ENCODE results near the gene SIRT2. TPM values are rescaled to one million over a fixed set of nuclear protein-coding genes. Genes with fewer than 3 reads are reported as not detected.
"Not testable (repeated sequence)": the region's sequence is repeated elsewhere in the genome, so short reads cannot be mapped to it uniquely, and the experiment has no call there.

SIRT2 gene
- 10 to 100 TPM; 45.2 to 47.1 TPM for total RNA-seq

- ChIA-PET CTCF (interaction anchor here (0.6 to 2.3 kb wide), 5 partner anchors 12 to 57 kb away, joined by 3 to 16 read pairs (median 3); partner anchors contain the start of genes MRPS12 and SARS2), POLR2A (interaction anchor here (0.5 kb wide), 1 partner anchor 107 kb away, joined by 3 read pairs; no protein-coding TSS in a partner anchor)
- Mint-ChIP-seq H3K36me3 (ENCODE audit: low read depth) (peaks cover 16% of the 10 kb centered on the region), H3K9me3 (no peaks in the 10 kb centered on the region), H3K27me3 (no peaks in the 10 kb centered on the region), H3K27ac (peak within 1 kb of the TSS; percentile 96), H3K4me1 (peaks cover 41% of the 10 kb centered on the region), H3K4me3 (peak within 1 kb of the TSS; percentile 92)
- peak; percentile 100 for DNase-seq
These were observed at the start of gene SIRT2, which contains the start of gene NFKBIB for GRCh38 chr19:38899447-38900201. TSS of gene SIRT2 (minus strand) at chr19:38899618. CDS start at chr19:38899521, 97 bp downstream. TSS of gene NFKBIB (plus strand) at chr19:38899969. CDS start at chr19:38900033, 64 bp downstream.

GRCh38 chr19:38946229-38947010 lies 47.0 kb upstream of the SIRT2 start:
- Mint-ChIP-seq H3K9me3 (no peaks in the 10 kb centered on the region), H3K4me1 (peaks cover 25% of the 10 kb centered on the region), H3K27me3 (peaks cover 18% of the 10 kb centered on the region), H3K27ac (no peak overlapping the region), H3K36me3 (ENCODE audit: low read depth) (no peaks in the 10 kb centered on the region), H3K4me3 (no peak overlapping the region)
- CTCF ChIA-PET, result interaction anchor here (1.7 to 2.9 kb wide), 2 partner anchors 14 to 16 kb away, joined by 4 to 8 read pairs; partner anchors contain the start of genes MRPS12 and SARS2
- POLR2A ChIA-PET, result no interaction called here
- DNase-seq, result no peak

- no peaks in the 10 kb centered on the region for H3K9me3 Mint-ChIP-seq
- POLR2A ChIA-PET, result no interaction called here
- peaks cover 19% of the 10 kb centered on the region for H3K27me3 Mint-ChIP-seq
- H3K4me3 Mint-ChIP-seq, result no peak overlapping the region
- DNase-seq, result no peak
- peaks cover 32% of the 10 kb centered on the region for H3K4me1 Mint-ChIP-seq
- no peaks in the 10 kb centered on the region for H3K36me3 Mint-ChIP-seq (ENCODE audit: low read depth)
- CTCF ChIA-PET, result interaction anchor here (1.7 to 2.9 kb wide), 2 partner anchors 13 to 15 kb away, joined by 4 to 8 read pairs; partner anchors contain the start of genes MRPS12 and SARS2
- no peak overlapping the region for H3K27ac Mint-ChIP-seq
These were observed 46.3 kb upstream of the SIRT2 start for GRCh38 chr19:38945562-38946228.

- DNase-seq, result no peak
- ChIA-PET POLR2A (no interaction called here), CTCF (interaction anchor here (2.9 kb wide), 1 partner anchor 15 kb away, joined by 8 read pairs; the partner anchor contains the start of genes MRPS12 and SARS2)
- H3K27me3 Mint-ChIP-seq, result peaks cover 21% of the 10 kb centered on the region
- H3K4me3 Mint-ChIP-seq, result no peak overlapping the region
- H3K27ac Mint-ChIP-seq, result no peak overlapping the region
- peaks cover 35% of the 10 kb centered on the region for H3K4me1 Mint-ChIP-seq
- H3K36me3 Mint-ChIP-seq (ENCODE audit: low read depth), result no peaks in the 10 kb centered on the region
- H3K9me3 Mint-ChIP-seq, result no peaks in the 10 kb centered on the region
These were observed 45.6 kb upstream of the SIRT2 start for GRCh38 chr19:38944981-38945506.

GRCh38 chr19:38942471-38943181 lies 43.2 kb upstream of the SIRT2 start:
- ChIA-PET POLR2A (no interaction called here), CTCF (interaction anchor here (1.2 kb wide), 1 partner anchor 12 kb away, joined by 7 read pairs; the partner anchor contains the start of genes MRPS12 and SARS2)
- peaks cover 10% of the 10 kb centered on the region for H3K27me3 Mint-ChIP-seq
- no peaks in the 10 kb centered on the region for H3K36me3 Mint-ChIP-seq (ENCODE audit: low read depth)
- H3K9me3 Mint-ChIP-seq, result no peaks in the 10 kb centered on the region
- no peak overlapping the region for H3K4me3 Mint-ChIP-seq
- peaks cover 36% of the 10 kb centered on the region for H3K4me1 Mint-ChIP-seq
- peak overlapping the region; percentile 9 for H3K27ac Mint-ChIP-seq
- no peak for DNase-seq

GRCh38 chr19:38941979-38942378 lies 42.6 kb upstream of the SIRT2 start:
- no peak for DNase-seq
- ChIA-PET CTCF (interaction anchor here (1.2 kb wide), 1 partner anchor 12 kb away, joined by 7 read pairs; the partner anchor contains the start of genes MRPS12 and SARS2), POLR2A (no interaction called here)
- Mint-ChIP-seq H3K4me1 (peaks cover 36% of the 10 kb centered on the region), H3K9me3 (no peaks in the 10 kb centered on the region), H3K4me3 (no peak overlapping the region), H3K27ac (peak overlapping the region; percentile 70), H3K36me3 (ENCODE audit: low read depth) (no peaks in the 10 kb centered on the region), H3K27me3 (peaks cover 10% of the 10 kb centered on the region)

GRCh38 chr19:38941466-38941865 lies 42.0 kb upstream of the SIRT2 start:
- H3K36me3 Mint-ChIP-seq (ENCODE audit: low read depth); DNase-seq; H3K9me3 Mint-ChIP-seq; POLR2A ChIA-PET: not testable (repeated sequence)
- peaks cover 36% of the 10 kb centered on the region for H3K4me1 Mint-ChIP-seq
- H3K27ac Mint-ChIP-seq, result peak overlapping the region; percentile 70
- H3K27me3 Mint-ChIP-seq, result peaks cover 10% of the 10 kb centered on the region
- H3K4me3 Mint-ChIP-seq, result peak overlapping the region; percentile 31
- CTCF ChIA-PET, result interaction anchor here (2.4 kb wide), 1 partner anchor 11 kb away, joined by 17 read pairs; the partner anchor contains the start of genes MRPS12 and SARS2

- DNase-seq, result no peak
- H3K9me3 Mint-ChIP-seq, result no peaks in the 10 kb centered on the region
- ChIA-PET CTCF (interaction anchor here (1.7 to 2.4 kb wide), 2 partner anchors 10 to 12 kb away, joined by 5 to 17 read pairs; partner anchors contain the start of genes MRPS12 and SARS2), POLR2A (no interaction called here)
- peaks cover 10% of the 10 kb centered on the region for H3K27me3 Mint-ChIP-seq
- peaks cover 6% of the 10 kb centered on the region for H3K36me3 Mint-ChIP-seq (ENCODE audit: low read depth)
- H3K4me3 Mint-ChIP-seq, result no peak overlapping the region
- H3K27ac Mint-ChIP-seq, result no peak overlapping the region
- peaks cover 36% of the 10 kb centered on the region for H3K4me1 Mint-ChIP-seq
These were observed 40.5 kb upstream of the SIRT2 start for GRCh38 chr19:38939957-38940356.

- no peak overlapping the region for H3K27ac Mint-ChIP-seq
- no peaks in the 10 kb centered on the region for H3K27me3 Mint-ChIP-seq
- H3K9me3 Mint-ChIP-seq, result no peaks in the 10 kb centered on the region
- H3K36me3 Mint-ChIP-seq (ENCODE audit: low read depth), result peaks cover 28% of the 10 kb centered on the region
- ChIA-PET POLR2A (no interaction called here), CTCF (interaction anchor here (0.5 to 1.5 kb wide), 5 partner anchors 13 to 252 kb away, joined by 3 to 5 read pairs (median 3); no protein-coding TSS in a partner anchor)
- H3K4me3 Mint-ChIP-seq, result no peak overlapping the region
- no peak for DNase-seq
- peaks cover 25% of the 10 kb centered on the region for H3K4me1 Mint-ChIP-seq
These were observed 34.1 kb upstream of the SIRT2 start for GRCh38 chr19:38933544-38933943.

- peaks cover 33% of the 10 kb centered on the region for H3K4me1 Mint-ChIP-seq
- POLR2A ChIA-PET, result no interaction called here
- DNase-seq, result peak; percentile 63
- H3K9me3 Mint-ChIP-seq, result no peaks in the 10 kb centered on the region
- no peaks in the 10 kb centered on the region for H3K27me3 Mint-ChIP-seq
- CTCF ChIA-PET, result interaction anchor here (0.5 to 1.5 kb wide), 6 partner anchors 14 to 537 kb away, joined by 3 to 5 read pairs (median 3); no protein-coding TSS in a partner anchor
- peak overlapping the region; percentile 85 for H3K4me3 Mint-ChIP-seq
- peaks cover 30% of the 10 kb centered on the region for H3K36me3 Mint-ChIP-seq (ENCODE audit: low read depth)
- H3K27ac Mint-ChIP-seq, result no peak overlapping the region
These were observed 33.2 kb upstream of the SIRT2 start for GRCh38 chr19:38932425-38933179.

GRCh38 chr19:38931521-38931793 lies 32.0 kb upstream of the SIRT2 start:
- CTCF ChIA-PET, result interaction anchor here (0.9 to 3.0 kb wide), 11 partner anchors 9 to 536 kb away, joined by 3 to 17 read pairs (median 4); partner anchors contain the start of genes EIF3K and MAP4K1
- Mint-ChIP-seq H3K36me3 (ENCODE audit: low read depth) (peaks cover 32% of the 10 kb centered on the region), H3K27me3 (no peaks in the 10 kb centered on the region), H3K9me3 (no peaks in the 10 kb centered on the region), H3K27ac (peak overlapping the region; percentile 93), H3K4me3 (peak overlapping the region; percentile 85), H3K4me1 (peaks cover 34% of the 10 kb centered on the region)
- POLR2A ChIA-PET, result no interaction called here
- no peak for DNase-seq
